IMR-90 (cell line): ENCODE results near the gene UBL4A. TPM values are rescaled to one million over a fixed set of nuclear protein-coding genes. Genes with fewer than 3 reads are reported as not detected.

Experiments used
- ATAC-seq: fragments of 200-7000 bp; cut with Tn5 transposase; 2 replicates; pipeline ENCODE4 v1.9.1; 2020; ENCODE audit warnings: low read depth, mild to moderate bottlenecking, moderate library complexity
- BruUV-seq: library from RNA; stranded (reverse); fragments of 400-500 nt; replicated peaks from 2 replicates; lab custom pipeline; 2021; lab: Mats Ljungman, UMichigan
- CTCF ChIA-PET: fragments of 300-600 bp; formaldehyde crosslinking; extraction: SDS; loops from one replicate; lab custom pipeline; 2021; ENCODE audit warnings: antibody characterized with exemption; lab: Yijun Ruan, JAX
- POLR2A ChIA-PET: fragments of 300-600 bp; sonication (Branson Sonifier 250); formaldehyde crosslinking; loops from one replicate; lab custom pipeline; 2022; ENCODE audit warnings: antibody characterized with exemption; ENCODE audit not compliant: unreplicated experiment; lab: Charles Lee
- DNase-seq: peaks from one replicate; pipeline ENCODE4 v3.0.0; 2013
- H2AFZ ChIP-seq: replicated peaks from 2 replicates; pipeline ENCODE3; 2013; ENCODE audit warnings: low read length, mild to moderate bottlenecking; ENCODE audit not compliant: poor library complexity
- H2AK5ac ChIP-seq: 2 replicates; pipeline ENCODE4 v1.6.1; 2013; ENCODE audit warnings: low read depth, low read length, inconsistent platforms
- H2AK9ac ChIP-seq: replicated peaks from 2 replicates; pipeline ENCODE3; 2013; ENCODE audit warnings: mild to moderate bottlenecking, low read depth, low read length, moderate library complexity; ENCODE audit not compliant: poor library complexity
- H2BK120ac ChIP-seq: 2 replicates; pipeline ENCODE4 v1.6.1; 2013; ENCODE audit warnings: low read depth, low read length, inconsistent platforms
- H2BK15ac ChIP-seq: 3 replicates; pipeline ENCODE4 v1.6.1; 2013; ENCODE audit warnings: low read depth, low read length, inconsistent platforms
- H2BK20ac ChIP-seq: 2 replicates; pipeline ENCODE4 v1.6.1; 2013; ENCODE audit warnings: low read depth, mild to moderate bottlenecking, inconsistent platforms, low read length, moderate library complexity
- H2BK5ac ChIP-seq: 2 replicates; pipeline ENCODE4 v1.6.1; 2013; ENCODE audit warnings: mild to moderate bottlenecking, low read depth, low read length, inconsistent platforms; ENCODE audit not compliant: poor library complexity, severe bottlenecking
- H3K14ac ChIP-seq: replicated peaks from 2 replicates; pipeline ENCODE4 v1.6.1; 2013; ENCODE audit warnings: low read depth, low read length, inconsistent platforms
- H3K18ac ChIP-seq: 2 replicates; pipeline ENCODE4 v1.6.1; 2013; ENCODE audit warnings: low read depth, low read length, control low read depth
- H3K23ac ChIP-seq: 2 replicates; pipeline ENCODE4 v1.6.1; 2013; ENCODE audit warnings: low read depth, low read length, inconsistent platforms
- H3K27ac ChIP-seq: 2 replicates; pipeline ENCODE4 v1.5.1; 2013; ENCODE audit warnings: mild to moderate bottlenecking, control low read depth, low read length; ENCODE audit not compliant: insufficient read depth
- H3K27me3 ChIP-seq: 2 replicates; pipeline ENCODE4 v1.6.1; 2013; ENCODE audit warnings: low read length; ENCODE audit not compliant: control insufficient read depth, insufficient read depth
- H3K36me3 ChIP-seq: 2 replicates; pipeline ENCODE4 v1.6.1; 2013; ENCODE audit warnings: low read length, mixed read lengths; ENCODE audit not compliant: control insufficient read depth, insufficient read depth
- H3K4ac ChIP-seq: 2 replicates; pipeline ENCODE4 v1.6.1; 2013; ENCODE audit warnings: low read depth, low read length, inconsistent platforms
- H3K4me1 ChIP-seq: 2 replicates; pipeline ENCODE4 v1.6.1; 2013; ENCODE audit warnings: low read length, mixed read lengths; ENCODE audit not compliant: control insufficient read depth, insufficient read depth
- H3K4me2 ChIP-seq: 2 replicates; pipeline ENCODE4 v1.6.1; 2013; ENCODE audit warnings: low read depth, mild to moderate bottlenecking, control low read depth, low read length, moderate library complexity
- H3K4me3 ChIP-seq: 2 replicates; pipeline ENCODE4 v1.5.1; 2013; ENCODE audit warnings: low read depth, mild to moderate bottlenecking, control low read depth, low read length, moderate library complexity; ENCODE audit not compliant: insufficient read depth
- H3K56ac ChIP-seq: 2 replicates; pipeline ENCODE4 v1.6.1; 2013; ENCODE audit warnings: low read length, inconsistent platforms; ENCODE audit not compliant: insufficient read depth; ENCODE audit errors: extremely low read depth
- H3K79me1 ChIP-seq, 2 experiments: 2 replicates each; pipeline ENCODE4 v1.6.1; 2013; ENCODE audit warnings: low read length in 2 of 2, inconsistent platforms in 1 of 2, low read depth in 1 of 2
- H3K9ac ChIP-seq: 2 replicates; pipeline ENCODE4 v1.6.1; 2013; ENCODE audit warnings: low read depth, low read length, control low read depth
- H3K9me1 ChIP-seq: 2 replicates; pipeline ENCODE4 v1.6.1; 2013; ENCODE audit warnings: low read length, inconsistent platforms; ENCODE audit not compliant: insufficient read depth
- H3K9me3 ChIP-seq: 2 replicates; pipeline ENCODE4 v1.6.1; 2013; ENCODE audit warnings: low read length; ENCODE audit not compliant: control insufficient read depth, insufficient read depth
- H4K20me1 ChIP-seq: 2 replicates; pipeline ENCODE4 v1.6.1; 2013; ENCODE audit warnings: low read length, inconsistent platforms; ENCODE audit not compliant: insufficient read depth
- H4K5ac ChIP-seq: 2 replicates; pipeline ENCODE4 v1.6.1; 2013; ENCODE audit warnings: mild to moderate bottlenecking, low read depth, low read length, control low read depth
- H4K8ac ChIP-seq, 2 experiments: 2 replicates each; pipeline ENCODE4 v1.6.1; 2013; ENCODE audit warnings: low read depth in 2 of 2, low read length in 2 of 2, control low read depth in 1 of 2, inconsistent platforms in 1 of 2
- H4K91ac ChIP-seq: 2 replicates; pipeline ENCODE4 v1.6.1; 2013; ENCODE audit warnings: low read depth, low read length, inconsistent platforms; ENCODE audit not compliant: insufficient read depth
- CEBPB ChIP-seq: IDR thresholded peaks from 2 replicates; pipeline ENCODE4 v1.6.1; 2012; ENCODE audit warnings: low read depth, low read length, improper control_type of control experiment
- CHD1 ChIP-seq: IDR thresholded peaks from 2 replicates; pipeline ENCODE4 v1.6.1; 2012; ENCODE audit warnings: low read depth, low read length, improper control_type of control experiment
- ELK1 ChIP-seq: fragments of 150-350 bp; IDR thresholded peaks from 2 replicates; pipeline ENCODE4 v1.6.1; 2016; ENCODE audit warnings: low read depth, mild to moderate bottlenecking, low read length, moderate library complexity, borderline replicate concordance
- FOS ChIP-seq: fragments of 150-350 bp; IDR thresholded peaks from 2 replicates; pipeline ENCODE4 v1.6.1; 2016; ENCODE audit warnings: low read depth, low read length
- MAZ ChIP-seq: IDR thresholded peaks from 2 replicates; pipeline ENCODE4 v1.6.1; 2012; ENCODE audit warnings: low read depth, mild to moderate bottlenecking, low read length, improper control_type of control experiment, moderate library complexity, borderline replicate concordance
- MXI1 ChIP-seq: IDR thresholded peaks from 2 replicates; pipeline ENCODE4 v1.6.1; 2012; ENCODE audit warnings: low read depth, mild to moderate bottlenecking, low read length, moderate library complexity, borderline replicate concordance
- RCOR1 ChIP-seq: IDR thresholded peaks from 2 replicates; pipeline ENCODE4 v1.6.1; 2012; ENCODE audit warnings: mild to moderate bottlenecking, low read length, improper control_type of control experiment; ENCODE audit not compliant: insufficient replicate concordance
- WGBS, 2 experiments: methylation state at CpG; one replicate each; pipeline versions ENCODE4 v1.1.5 to v1.1.7; 2013; ENCODE audit warnings: missing lambda C conversion rate in 2 of 2; ENCODE audit not compliant: insufficient read length in 1 of 2; ENCODE audit errors: extremely low coverage in 2 of 2; 5-methylcytosine and 5-hydroxymethylcytosine counted together
- dilution Hi-C: fragments of 300-500 bp; cut with HindIII; formaldehyde crosslinking; loops from one replicate; pipeline ENCODE4 v1.14.3; 2018; ENCODE audit warnings: low sequenced_read_pairs; ENCODE audit not compliant: unreplicated experiment
- in situ Hi-C: fragments of 300-500 bp; cut with MboI; formaldehyde crosslinking; loops from 3 replicates; pipeline ENCODE4 v1.14.3; 2019; ENCODE audit warnings: low sequenced_read_pairs, inconsistent platforms, mixed read lengths
- intact Hi-C: fragments of 100-400 bp; cut with micrococcal nuclease; formaldehyde crosslinking; loops from 2 replicates; pipeline ENCODE4 v1.10.0; 2022
- polyA plus RNA-seq, 3 experiments: library from polyadenylated mRNA; depleted of rRNA; stranded (reverse); fragments of >200 nt; gene quantifications; 2 replicates each; pipeline ENCODE4 v1.2.3, GENCODE V29; 2012; ENCODE audit warnings: low replicate concordance in 1 of 3
- total RNA-seq: library from RNA; depleted of rRNA; stranded (reverse); fragments of >200 nt; gene quantifications from 2 replicates; pipeline ENCODE4 v1.2.3, GENCODE V29; 2012

Gene UBL4A
- total and polyA plus RNA-seq, 2 of the 4 experiments (the other 2 are of a cell fraction), result 24.6 to 28.3 TPM

- no TSS peak for BruUV-seq
- no peak overlapping the region for H3K14ac ChIP-seq
- H3K27me3 ChIP-seq, result no peaks in the 10 kb centered on the region
- H3K9me1 ChIP-seq, result no peaks in the 10 kb centered on the region
- no peak overlapping the region for H2BK120ac ChIP-seq
- WGBS, 2 experiments, result 93% methylated on average over 20 of the region's 23 CpGs; no CpG with 5 or more reads in 1 of the 2 experiments
- H2BK5ac ChIP-seq, result no peak overlapping the region
- DNase-seq, result no peak
- H3K9ac ChIP-seq, result no peak overlapping the region
- no peak overlapping the region for H2BK20ac ChIP-seq
- dilution Hi-C loops, result no loop called here
- peaks cover 2% of the 10 kb centered on the region; the same call in 1 of the 2 replicates for H3K9me3 ChIP-seq
- H3K4ac ChIP-seq, result no peak overlapping the region
- H2BK15ac ChIP-seq, result no peak overlapping the region
- H3K56ac ChIP-seq, result no peak overlapping the region
- no peak overlapping the region for H4K8ac ChIP-seq
- H3K4me2 ChIP-seq, result no peak overlapping the region
- in situ Hi-C loops, result no loop called here
- H3K23ac ChIP-seq, result no peak overlapping the region
- ATAC-seq, result no peak
- TF ChIP-seq CEBPB (no peak), MXI1 (no peak), FOS (no peak), MAZ (no peak), ELK1 (no peak), CHD1 (no peak), RCOR1 (no peak)
- H2AK5ac ChIP-seq, result no peak overlapping the region
- no peak overlapping the region for H4K5ac ChIP-seq
- ChIA-PET CTCF (no interaction called here), POLR2A (no interaction called here)
- H3K36me3 ChIP-seq, result peaks cover 77% of the 10 kb centered on the region
- H3K18ac ChIP-seq, result no peak overlapping the region
- H3K79me1 ChIP-seq, result peaks cover 0 to under 1% of the 10 kb centered on the region in 2 experiments; a peak in 1 of 4 replicates
- H2AFZ ChIP-seq, result no peak overlapping the region
- H3K4me1 ChIP-seq, result no peaks in the 10 kb centered on the region
- intact Hi-C loops, result no loop called here
- no peak overlapping the region for H2AK9ac ChIP-seq
- no peak overlapping the region for H3K27ac ChIP-seq
- H4K91ac ChIP-seq, result no peak overlapping the region
- H3K4me3 ChIP-seq, result no peak overlapping the region
- H4K20me1 ChIP-seq, result peaks cover under 1% of the 10 kb centered on the region; the same call in 1 of the 2 replicates
Observed at GRCh38 chrX:154468217-154468616, 18.2 kb downstream of the UBL4A start.
